Colonic mucosa (tissue), 4 donors: ENCODE data around the gene NQO2. TPM values are rescaled to one million over a fixed set of nuclear protein-coding genes. Genes with fewer than 3 reads are reported as not detected.

ENCODE experiments used
- DNase-seq: peaks from one replicate; pipeline ENCODE4 v3.0.0-alpha.2; 2020
- H3K27ac ChIP-seq: fragments of 200-600 bp; one replicate; pipeline ENCODE4 v1.8.0; 2021
- H3K27me3 ChIP-seq: fragments of 200-600 bp; one replicate; pipeline ENCODE4 v1.8.0; 2021
- H3K36me3 ChIP-seq: fragments of 200-600 bp; one replicate; pipeline ENCODE4 v1.8.0; 2021
- H3K4me1 ChIP-seq: fragments of 200-600 bp; one replicate; pipeline ENCODE4 v1.8.0; 2021; ENCODE audit warnings: mild to moderate bottlenecking
- H3K4me3 ChIP-seq: fragments of 200-600 bp; one replicate; pipeline ENCODE4 v1.8.0; 2021
- H3K9ac ChIP-seq, 2 donors: one replicate each; pipeline ENCODE4 v1.7.0; 2013; ENCODE audit warnings: control low read depth in 2 of 2, low read depth in 2 of 2, low read length in 2 of 2
- H3K9me3 ChIP-seq: fragments of 200-600 bp; one replicate; pipeline ENCODE4 v1.8.0; 2021
- CTCF ChIP-seq: fragments of 200-600 bp; IDR thresholded peaks from one replicate; pipeline ENCODE4 v1.8.0; 2022; ENCODE audit warnings: antibody characterized with exemption, mild to moderate bottlenecking
- intact Hi-C: fragments of 100-400 bp; cut with DNase I; formaldehyde crosslinking; loops from one replicate; pipeline ENCODE4 v1.14.1; 2022
- total RNA-seq, 2 donors: library from RNA; stranded (reverse); fragmentation: NEBNext Ultra II Directional in 1 of 2; extraction: Animal tissue kit (Norgen Biotek cat#: 25700) in 1 of 2; gene quantifications; one replicate each; pipeline ENCODE4 v1.2.1, GENCODE V29; 2021
- donor health status: healthy.
- donor health status: DM: no; HTN: no; CAD: no.
- donor health status: DM: no; HTN: no; CAD: no.

The NQO2 gene
- total RNA-seq, 2 donors from 2014 or later: 14.1 to 19.0 TPM

- no peak for TF ChIP-seq CTCF
- Histone ChIP-seq H3K9ac (no peak overlapping the region), H3K27me3 (no peaks in the 10 kb centered on the region), H3K36me3 (no peaks in the 10 kb centered on the region), H3K4me1 (no peaks in the 10 kb centered on the region), H3K27ac (no peak overlapping the region), H3K4me3 (no peak overlapping the region), H3K9me3 (no peaks in the 10 kb centered on the region)
- intact Hi-C loops: no loop called here
- no peak for DNase-seq
Observed at GRCh38 chr6:3033652-3034051, 34.0 kb downstream of the NQO2 start.

GRCh38 chr6:3035397-3035796 lies 35.7 kb downstream of the NQO2 start:
- no peak for TF ChIP-seq CTCF
- no peaks in the 10 kb centered on the region for H3K4me1 ChIP-seq
- DNase-seq: no peak
- H3K36me3 ChIP-seq: no peaks in the 10 kb centered on the region
- no peak overlapping the region for H3K4me3 ChIP-seq
- intact Hi-C loops: no loop called here
- no peak overlapping the region for H3K9ac ChIP-seq
- no peaks in the 10 kb centered on the region for H3K27me3 ChIP-seq
- no peaks in the 10 kb centered on the region for H3K9me3 ChIP-seq
- H3K27ac ChIP-seq: no peak overlapping the region

GRCh38 chr6:3036861-3037637 lies 37.4 kb downstream of the NQO2 start:
- Histone ChIP-seq H3K27me3 (no peaks in the 10 kb centered on the region), H3K4me1 (no peaks in the 10 kb centered on the region), H3K27ac (no peak overlapping the region), H3K9me3 (no peaks in the 10 kb centered on the region), H3K36me3 (no peaks in the 10 kb centered on the region), H3K9ac (no peak overlapping the region), H3K4me3 (no peak overlapping the region)
- TF ChIP-seq CTCF: no peak
- DNase-seq: no peak
- intact Hi-C loops: no loop called here

GRCh38 chr6:3037638-3038365 lies 38.1 kb downstream of the NQO2 start:
- Histone ChIP-seq H3K9ac (no peak overlapping the region), H3K4me3 (no peak overlapping the region), H3K4me1 (no peaks in the 10 kb centered on the region), H3K27me3 (no peaks in the 10 kb centered on the region), H3K36me3 (no peaks in the 10 kb centered on the region), H3K9me3 (no peaks in the 10 kb centered on the region), H3K27ac (no peak overlapping the region)
- intact Hi-C loops: no loop called here
- no peak for DNase-seq
- no peak for TF ChIP-seq CTCF

- no peaks in the 10 kb centered on the region for H3K9me3 ChIP-seq
- no peaks in the 10 kb centered on the region for H3K27me3 ChIP-seq
- H3K36me3 ChIP-seq: no peaks in the 10 kb centered on the region
- no peaks in the 10 kb centered on the region for H3K4me1 ChIP-seq
- intact Hi-C loops: no loop called here
- no peak for TF ChIP-seq CTCF
- no peak for DNase-seq
- no peak overlapping the region for H3K9ac ChIP-seq
- no peak overlapping the region for H3K27ac ChIP-seq
- H3K4me3 ChIP-seq: no peak overlapping the region
Observed at GRCh38 chr6:3039384-3039783, 39.7 kb downstream of the NQO2 start.
